Aorta (tissue), 5 donors: ENCODE measurements around the gene KDM4B. TPM values are rescaled to one million over a fixed set of nuclear protein-coding genes. Genes with fewer than 3 reads are reported as not detected.

Experiments used
- ATAC-seq: fragments of 200-7000 bp; cut with Tn5 transposase; one replicate; pipeline ENCODE4 v1.9.1; 2022; ENCODE audit warnings: moderate library complexity; ENCODE audit not compliant: low FRiP score
- DNase-seq, 2 donors: peaks; one replicate each; pipeline ENCODE4 v3.0.0-alpha.2; 2020
- H3K27ac ChIP-seq, 2 donors: one replicate each; pipeline ENCODE4 v1.5.1; 2013; ENCODE audit warnings: low read length in 2 of 2, mild to moderate bottlenecking in 2 of 2, moderate library complexity in 2 of 2, control low read depth in 1 of 2, inconsistent platforms in 1 of 2, low read depth in 1 of 2
- H3K27me3 ChIP-seq, 2 donors: one replicate each; pipeline ENCODE4 v1.6.1; 2013; ENCODE audit warnings: control low read depth in 1 of 2, low read length in 1 of 2, mild to moderate bottlenecking in 1 of 2, moderate library complexity in 1 of 2; ENCODE audit not compliant: insufficient read depth in 2 of 2, control insufficient read depth in 1 of 2
- H3K36me3 ChIP-seq, 2 donors: one replicate each; pipeline ENCODE4 v1.6.1; 2013; ENCODE audit warnings: control low read depth in 1 of 2, low read length in 1 of 2, mild to moderate bottlenecking in 1 of 2; ENCODE audit not compliant: insufficient read depth in 2 of 2, control insufficient read depth in 1 of 2
- H3K4me1 ChIP-seq, 2 donors: one replicate each; pipeline ENCODE4 v1.6.1; 2013; ENCODE audit warnings: low read length in 2 of 2, control low read depth in 1 of 2, mild to moderate bottlenecking in 1 of 2, moderate library complexity in 1 of 2; ENCODE audit not compliant: insufficient read depth in 2 of 2, control insufficient read depth in 1 of 2
- H3K4me3 ChIP-seq, 2 donors: one replicate each; pipeline ENCODE4 v1.5.1; 2013; ENCODE audit warnings: low read length in 2 of 2, control low read depth in 1 of 2, mild to moderate bottlenecking in 1 of 2
- H3K9me3 ChIP-seq: one replicate; pipeline ENCODE4 v1.6.1; 2013; ENCODE audit warnings: mild to moderate bottlenecking, low read length; ENCODE audit not compliant: control insufficient read depth
- WGBS, 2 donors: extraction: QIAGEN DNeasy Blood & Tissue Kit; methylation state at CpG; one replicate each; pipeline ENCODE4 v1.1.7; 2013; 5-methylcytosine and 5-hydroxymethylcytosine counted together
- intact Hi-C, 2 donors: fragments of 100-400 bp; cut with DNase I; formaldehyde crosslinking; loops; one replicate each; pipeline versions ENCODE4 v1.14.2 to v1.15.0; 2022
- polyA plus RNA-seq, 2 donors: library from polyadenylated mRNA; stranded (reverse); fragments of 200-250 nt; gene quantifications; one replicate each; pipeline ENCODE4 v1.2.3, GENCODE V29; 2013
- total RNA-seq, 2 donors: library from RNA; stranded (reverse); fragmentation: NEBNext Ultra II Directional; extraction: Animal tissue kit (Norgen Biotek cat#: 25700); gene quantifications; one replicate each; pipeline ENCODE4 v1.2.1, GENCODE V29; 2021
- donor health status: healthy with polysubstance abuse.
- donor health status: Bipolar disorder and iron deficiency.
- donor health status: DM: no; HTN: no; CAD: no.
- donor health status: DM: no; HTN: no; CAD: no.
- donor health status: DM: yes; HTN: yes; CAD: no.

Gene KDM4B
- total and polyA plus RNA-seq, 4 donors, result 4.4 to 58.1 (median 25.8) TPM

- no peaks in the 10 kb centered on the region for H3K27me3 ChIP-seq
- 78 to 87% methylated on average over 10 of the region's 10 CpGs for WGBS, 2 donors
Measured at GRCh38 chr19:5134691-5135090, 165.8 kb downstream of the KDM4B start.

GRCh38 chr19:5136073-5136855 lies 167.4 kb downstream of the KDM4B start:
- no peaks in the 10 kb centered on the region for H3K4me1 ChIP-seq

More at GRCh38 chr19:5134691-5135090, 165.8 kb downstream of the KDM4B start:
- Histone ChIP-seq H3K4me1 (no peaks in the 10 kb centered on the region), H3K4me3 (no peak overlapping the region), H3K27ac (no peak overlapping the region), H3K9me3 (no peaks in the 10 kb centered on the region), H3K36me3 (peaks cover 0 to 2% of the 10 kb centered on the region in 2 donors)
- ATAC-seq (no peak), DNase-seq (no peak)
- intact Hi-C loops, result no loop called here

GRCh38 chr19:5137114-5137513 lies 168.2 kb downstream of the KDM4B start:
- Histone ChIP-seq H3K27ac (no peak overlapping the region), H3K9me3 (no peaks in the 10 kb centered on the region), H3K36me3 (peaks cover 0 to 2% of the 10 kb centered on the region in 2 donors), H3K27me3 (no peaks in the 10 kb centered on the region), H3K4me3 (no peak overlapping the region), H3K4me1 (no peaks in the 10 kb centered on the region)
- ATAC-seq, result no peak
- intact Hi-C loops, result no loop called here
- DNase-seq, result no peak
- WGBS, 2 donors, result 88 to 90% methylated on average over 22 of the region's 22 CpGs

More at GRCh38 chr19:5136073-5136855, 167.4 kb downstream of the KDM4B start:
- Histone ChIP-seq H3K4me3 (no peak overlapping the region), H3K9me3 (no peaks in the 10 kb centered on the region), H3K27ac (no peak overlapping the region), H3K36me3 (peaks cover 0 to 2% of the 10 kb centered on the region in 2 donors), H3K27me3 (no peaks in the 10 kb centered on the region)
- ATAC-seq (no peak), DNase-seq (no peak)
- 70 to 80% methylated on average over 24 to 25 of the region's 25 CpGs for WGBS, 2 donors
- intact Hi-C loops, result no loop called here

DNA sequence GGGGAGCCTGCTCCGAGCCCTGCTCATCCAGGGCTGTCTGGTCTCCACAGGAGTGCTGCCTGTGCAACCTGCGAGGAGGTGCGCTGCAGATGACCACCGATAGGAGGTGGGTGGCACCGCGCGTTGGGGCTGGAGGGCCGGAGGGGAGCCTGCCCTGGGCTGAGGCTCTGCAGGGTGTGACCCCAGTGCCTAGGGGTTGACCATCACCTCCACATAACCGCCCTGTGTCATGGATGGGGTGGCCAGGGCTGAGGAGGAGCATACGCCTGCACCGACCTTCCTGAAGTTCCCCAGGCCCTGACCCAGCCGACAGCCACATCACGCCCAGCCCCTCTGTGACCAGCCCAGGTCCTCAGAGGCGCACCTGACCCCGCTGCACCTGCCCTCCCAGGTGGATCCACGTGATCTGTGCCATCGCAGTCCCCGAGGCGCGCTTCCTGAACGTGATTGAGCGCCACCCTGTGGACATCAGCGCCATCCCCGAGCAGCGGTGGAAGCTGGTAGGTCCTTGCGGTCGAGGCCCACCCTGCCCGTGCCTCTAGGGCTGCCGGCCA lies 168.7 kb downstream of the KDM4B start:
- ATAC-seq (no peak), DNase-seq (no peak)
- no peaks in the 10 kb centered on the region for H3K9me3 ChIP-seq
- intact Hi-C loops, result no loop called here
- no peaks in the 10 kb centered on the region for H3K4me1 ChIP-seq
- no peak overlapping the region for H3K27ac ChIP-seq
- H3K36me3 ChIP-seq, result peaks cover 0 to 2% of the 10 kb centered on the region in 2 donors
- 74 to 81% methylated on average over 27 to 29 of the region's 29 CpGs for WGBS, 2 donors
- no peaks in the 10 kb centered on the region for H3K27me3 ChIP-seq
- H3K4me3 ChIP-seq, result no peak overlapping the region

DNA sequence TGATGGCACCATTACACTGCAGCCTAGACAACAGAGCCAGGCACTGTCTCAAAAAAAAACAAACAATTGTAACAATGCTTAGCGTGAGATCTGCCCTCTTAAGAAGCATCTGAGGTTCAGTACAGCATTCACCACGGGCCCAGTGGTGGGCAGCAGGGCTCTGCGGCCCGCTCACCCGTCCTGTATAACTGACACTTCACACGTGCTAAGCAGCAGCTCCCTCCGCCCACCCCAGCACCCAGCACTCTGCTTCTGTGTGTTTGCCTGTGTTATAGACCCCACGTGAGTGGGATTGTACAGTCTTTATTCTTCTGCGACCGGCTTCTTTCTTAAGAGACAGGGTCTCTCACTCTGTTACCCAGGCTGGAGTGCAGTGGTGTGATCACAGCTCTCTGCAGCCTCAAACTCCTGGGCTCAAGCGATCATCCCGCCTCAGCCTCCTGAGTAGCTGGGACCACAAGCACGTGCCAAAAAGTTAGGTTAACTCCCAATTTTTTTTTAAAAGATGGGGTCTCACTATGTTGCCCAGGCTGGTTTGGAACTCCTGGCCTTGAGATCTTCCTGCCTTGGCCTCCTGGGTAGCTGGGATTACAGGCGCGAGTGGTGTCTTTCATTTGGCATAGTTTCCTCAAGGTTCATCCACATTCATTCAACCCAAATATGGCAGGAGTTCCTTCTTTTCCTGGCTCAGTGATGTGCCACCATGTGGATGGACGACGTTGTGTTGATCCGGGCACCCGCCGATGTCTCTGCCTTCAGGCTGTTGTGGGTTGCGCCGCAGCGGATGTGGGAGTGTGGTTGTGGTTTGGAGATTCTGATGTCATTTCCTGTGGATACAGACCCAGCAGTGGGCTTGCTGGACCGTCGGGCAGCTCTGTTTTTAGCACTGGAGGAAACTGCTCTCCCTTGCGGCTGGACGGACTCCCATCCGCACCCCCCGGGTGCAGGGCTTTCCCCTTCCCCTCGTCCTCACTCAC lies 170.0 kb downstream of the KDM4B start:
- H3K4me1 ChIP-seq, result no peaks in the 10 kb centered on the region
- no peak overlapping the region for H3K27ac ChIP-seq
- H3K4me3 ChIP-seq, result no peak overlapping the region
- intact Hi-C loops, result no loop called here
- H3K36me3 ChIP-seq, result peaks cover 0 to 2% of the 10 kb centered on the region in 2 donors
- H3K27me3 ChIP-seq, result no peaks in the 10 kb centered on the region
- 79 to 82% methylated on average over 30 of the region's 30 CpGs for WGBS, 2 donors
- no peaks in the 10 kb centered on the region for H3K9me3 ChIP-seq
- DNase-seq, result peak in 1 of 2 donors; percentile 79
- ATAC-seq, result no peak

- ATAC-seq, result no peak
- DNase-seq, result peak in 1 of 2 donors; percentile 41
- Histone ChIP-seq H3K36me3 (peaks cover 0 to under 1% of the 10 kb centered on the region in 2 donors), H3K27me3 (no peaks in the 10 kb centered on the region), H3K4me1 (no peaks in the 10 kb centered on the region), H3K4me3 (no peak overlapping the region), H3K9me3 (no peaks in the 10 kb centered on the region), H3K27ac (no peak overlapping the region)
- intact Hi-C loops, result no loop called here
- WGBS, 2 donors, result 88 to 91% methylated on average over 21 of the region's 21 CpGs
Measured at GRCh38 chr19:5139583-5140325, 170.8 kb downstream of the KDM4B start.

GRCh38 chr19:5141129-5141849 lies 172.4 kb downstream of the KDM4B start:
- Histone ChIP-seq H3K27me3 (no peaks in the 10 kb centered on the region), H3K36me3 (peaks cover 0 to 3% of the 10 kb centered on the region in 2 donors), H3K9me3 (no peaks in the 10 kb centered on the region), H3K4me3 (no peak overlapping the region), H3K4me1 (no peaks in the 10 kb centered on the region), H3K27ac (no peak overlapping the region)
- ATAC-seq (no peak), DNase-seq (peak in 1 of 2 donors; percentile 30)
- 91% methylated on average over 36 to 37 of the region's 37 CpGs for WGBS, 2 donors
- intact Hi-C loops, result no loop called here
